MM.1S (cell line): Measurements from ENCODE around the gene NRBP1.

Experiments used
- DNase-seq: peaks from one replicate; pipeline ENCODE4 v3.0.0-alpha.2; 2015
- H2AFZ ChIP-seq: fragments of 300-600 bp; sonication (generic); 2 replicates; pipeline ENCODE4 v1.6.0; 2016; ENCODE audit warnings: antibody characterized with exemption, low read length
- H3F3A ChIP-seq: fragments of 300-600 bp; sonication (generic); 2 replicates; pipeline ENCODE4 v1.6.1; 2016; ENCODE audit warnings: mild to moderate bottlenecking, antibody characterized with exemption, low read length, moderate library complexity, mixed read lengths; ENCODE audit not compliant: insufficient read depth
- H3K27ac ChIP-seq: fragments of 300-600 bp; sonication (generic); 2 replicates; pipeline ENCODE4 v1.5.1; 2016; ENCODE audit warnings: mild to moderate bottlenecking, low read length
- H3K27me3 ChIP-seq: fragments of 300-600 bp; sonication (generic); replicated peaks from 2 replicates; pipeline ENCODE4 v1.6.0; 2016; ENCODE audit warnings: low read length; ENCODE audit not compliant: insufficient read depth
- H3K36me3 ChIP-seq: fragments of 300-600 bp; sonication (generic); replicated peaks from 2 replicates; pipeline ENCODE4 v1.6.1; 2016; ENCODE audit warnings: mild to moderate bottlenecking, low read length, mixed read lengths; ENCODE audit not compliant: insufficient read depth
- H3K4me1 ChIP-seq: fragments of 300-600 bp; sonication (generic); 2 replicates; pipeline ENCODE4 v1.6.1; 2016; ENCODE audit warnings: low read length, mixed read lengths
- H3K4me2 ChIP-seq: fragments of 300-600 bp; sonication (generic); 2 replicates; pipeline ENCODE4 v1.6.0; 2016; ENCODE audit warnings: low read depth, low read length
- H3K4me3 ChIP-seq: fragments of 300-600 bp; sonication (generic); 2 replicates; pipeline ENCODE4 v1.5.1; 2016; ENCODE audit warnings: low read length, mixed read lengths
- H3K79me2 ChIP-seq: fragments of 300-600 bp; sonication (generic); 2 replicates; pipeline ENCODE4 v1.6.1; 2016; ENCODE audit warnings: mixed run types, low read length, mixed read lengths
- H3K9ac ChIP-seq: fragments of 300-600 bp; sonication (generic); 2 replicates; pipeline ENCODE4 v1.6.1; 2016; ENCODE audit warnings: low read length, mixed read lengths
- H3K9me2 ChIP-seq: fragments of 300-600 bp; sonication (generic); replicated peaks from 2 replicates; pipeline ENCODE4 v1.6.1; 2016; ENCODE audit warnings: mild to moderate bottlenecking, low read length, mixed read lengths; ENCODE audit not compliant: insufficient read depth
- H3K9me3 ChIP-seq: fragments of 300-600 bp; sonication (generic); replicated peaks from 2 replicates; pipeline ENCODE4 v1.6.1; 2016; ENCODE audit warnings: mild to moderate bottlenecking, low read length, mixed read lengths; ENCODE audit not compliant: insufficient read depth
- H4K20me1 ChIP-seq: fragments of 300-600 bp; sonication (generic); 2 replicates; pipeline ENCODE4 v1.6.1; 2016; ENCODE audit warnings: mild to moderate bottlenecking, low read length, moderate library complexity, mixed read lengths; ENCODE audit not compliant: insufficient read depth
- CTCF ChIP-seq: fragments of 300-600 bp; sonication (generic); IDR thresholded peaks from 2 replicates; pipeline ENCODE4 v1.5.1; 2016; ENCODE audit warnings: antibody characterized with exemption, low read length, mixed read lengths
- EZH2 ChIP-seq: fragments of 300-600 bp; sonication (generic); optimal IDR thresholded peaks from 2 replicates; pipeline ENCODE3; 2017; ENCODE audit warnings: low read depth, mild to moderate bottlenecking, antibody characterized with exemption, low read length, mixed read lengths
- EZH2phosphoT487 ChIP-seq: fragments of 300-600 bp; sonication (generic); IDR thresholded peaks from 2 replicates; pipeline ENCODE4 v1.6.1; 2018; ENCODE audit warnings: antibody characterized with exemption, low read length

The NRBP1 gene

GRCh38 chr2:27390822-27391679 is 37.4 kb upstream of the NRBP1 start:
- Histone ChIP-seq H3K27ac (no peak overlapping the region), H3K4me2 (no peak overlapping the region), H3K79me2 (peaks cover 84% of the 10 kb centered on the region), H3K36me3 (no peaks in the 10 kb centered on the region), H4K20me1 (no peaks in the 10 kb centered on the region; the same call in 1 of the 2 replicates), H3K4me1 (no peaks in the 10 kb centered on the region), H3K9me3 (no peaks in the 10 kb centered on the region), H3K9ac (no peak overlapping the region), H3K27me3 (no peaks in the 10 kb centered on the region), H3K9me2 (no peaks in the 10 kb centered on the region), H3K4me3 (no peak overlapping the region), H2AFZ (no peak overlapping the region), H3F3A (no peaks in the 10 kb centered on the region)
- no peak for TF ChIP-seq CTCF
- no peak for DNase-seq

- H3K27me3 ChIP-seq, result no peaks in the 10 kb centered on the region
- H3K27ac ChIP-seq, result no peak overlapping the region
- peaks cover 8% of the 10 kb centered on the region; the same call in 1 of the 2 replicates for H4K20me1 ChIP-seq
- H2AFZ ChIP-seq, result no peak overlapping the region
- no peak for DNase-seq
- no peaks in the 10 kb centered on the region for H3K9me2 ChIP-seq
- H3F3A ChIP-seq, result no peaks in the 10 kb centered on the region
- H3K4me1 ChIP-seq, result no peaks in the 10 kb centered on the region
- H3K9me3 ChIP-seq, result no peaks in the 10 kb centered on the region
- no peak for TF ChIP-seq EZH2
- no peak for TF ChIP-seq CTCF
- TF ChIP-seq EZH2phosphoT487, result no peak
- no peak overlapping the region for H3K9ac ChIP-seq
- H3K79me2 ChIP-seq, result peaks cover 95% of the 10 kb centered on the region
- no peaks in the 10 kb centered on the region; the same call in 1 of the 2 replicates for H3K36me3 ChIP-seq
- no peak overlapping the region for H3K4me3 ChIP-seq
- no peak overlapping the region for H3K4me2 ChIP-seq
These were observed 35.2 kb upstream of the NRBP1 start for GRCh38 chr2:27393225-27393624.

- peaks cover 31% of the 10 kb centered on the region for H4K20me1 ChIP-seq
- no peak for DNase-seq
- H3K4me3 ChIP-seq, result no peak overlapping the region
- H2AFZ ChIP-seq, result no peak overlapping the region
- H3K79me2 ChIP-seq, result peaks cover 98% of the 10 kb centered on the region
- H3K4me2 ChIP-seq, result no peak overlapping the region
- H3K9me3 ChIP-seq, result no peaks in the 10 kb centered on the region
- H3K27ac ChIP-seq, result no peak overlapping the region
- no peaks in the 10 kb centered on the region for H3K4me1 ChIP-seq
- no peaks in the 10 kb centered on the region for H3F3A ChIP-seq
- peaks cover 2% of the 10 kb centered on the region; the same call in 1 of the 2 replicates for H3K36me3 ChIP-seq
- H3K9ac ChIP-seq, result no peak overlapping the region
- H3K27me3 ChIP-seq, result no peaks in the 10 kb centered on the region
- H3K9me2 ChIP-seq, result no peaks in the 10 kb centered on the region
- no peak for TF ChIP-seq EZH2
These were observed 29.5 kb upstream of the NRBP1 start for GRCh38 chr2:27398962-27399361.
